ENCODE results near the gene DHRS13. TPM values are rescaled to one million over a fixed set of nuclear protein-coding genes. Genes with fewer than 3 reads are reported as not detected.

Gene DHRS13
- total RNA-seq, 2 donors from 2014 or later = 3.7 to 12.2 TPM

- peaks cover 10 to 14% of the 10 kb centered on the region in 2 donors for H3K4me1 ChIP-seq (ENCODE audit: control insufficient read depth in 1 of 2, low read depth in 2 of 2)
- H3K4me3 ChIP-seq = no peak overlapping the region
- no peaks in the 10 kb centered on the region for H3K27me3 ChIP-seq (replicated peaks; ENCODE audit: insufficient read depth)
- ATAC-seq (ENCODE audit: insufficient number of reproducible peaks, low FRiP score, low read depth) (no peak), DNase-seq (ENCODE audit: low spot score) (no peak)
- TF ChIP-seq CTCF (IDR thresholded peaks at IDR 0.05) = no peak
- H3K9me3 ChIP-seq = no peaks in the 10 kb centered on the region
- peaks cover 75% of the 10 kb centered on the region for H3K36me3 ChIP-seq
- H3K27ac ChIP-seq = no peak overlapping the region
Observed at GRCh38 chr17:28912938-28913333, 10.1 kb upstream of the DHRS13 start.

- H3K9me3 ChIP-seq = no peaks in the 10 kb centered on the region
- TF ChIP-seq CTCF (IDR thresholded peaks at IDR 0.05) = no peak
- H3K27me3 ChIP-seq (replicated peaks; ENCODE audit: insufficient read depth) = no peaks in the 10 kb centered on the region
- no peak for ATAC-seq (ENCODE audit: insufficient number of reproducible peaks, low FRiP score, low read depth)
- H3K4me3 ChIP-seq = no peak overlapping the region
- H3K27ac ChIP-seq = no peak overlapping the region
- no peak for DNase-seq (ENCODE audit: low spot score)
- H3K4me1 ChIP-seq (ENCODE audit: control insufficient read depth in 1 of 2, low read depth in 2 of 2) = peaks cover 10 to 19% of the 10 kb centered on the region in 2 donors
- peaks cover 70% of the 10 kb centered on the region for H3K36me3 ChIP-seq
Observed at GRCh38 chr17:28912281-28912937, 9.5 kb upstream of the DHRS13 start.

- Histone ChIP-seq H3K36me3 (peaks cover 70% of the 10 kb centered on the region), H3K27ac (no peak overlapping the region)
Observed at GRCh38 chr17:28911411-28912045, 8.6 kb upstream of the DHRS13 start.

GRCh38 chr17:28910534-28910933 is 7.7 kb upstream of the DHRS13 start:
- peaks cover 72% of the 10 kb centered on the region for H3K36me3 ChIP-seq
- peaks cover 10 to 19% of the 10 kb centered on the region in 2 donors for H3K4me1 ChIP-seq (ENCODE audit: control insufficient read depth in 1 of 2, low read depth in 2 of 2)
- H3K27me3 ChIP-seq (replicated peaks; ENCODE audit: insufficient read depth) = no peaks in the 10 kb centered on the region
- H3K9me3 ChIP-seq = no peaks in the 10 kb centered on the region
- ATAC-seq (ENCODE audit: insufficient number of reproducible peaks, low FRiP score, low read depth) = no peak
- H3K27ac ChIP-seq = no peak overlapping the region
- DNase-seq (ENCODE audit: low spot score) = no peak
- H3K4me3 ChIP-seq = no peak overlapping the region
- TF ChIP-seq CTCF (IDR thresholded peaks at IDR 0.05) = no peak

More at GRCh38 chr17:28911411-28912045, 8.6 kb upstream of the DHRS13 start:
- DNase-seq (ENCODE audit: low spot score) (no peak), ATAC-seq (ENCODE audit: insufficient number of reproducible peaks, low FRiP score, low read depth) (no peak)
- peaks cover 10 to 19% of the 10 kb centered on the region in 2 donors for H3K4me1 ChIP-seq (ENCODE audit: control insufficient read depth in 1 of 2, low read depth in 2 of 2)
- TF ChIP-seq CTCF (IDR thresholded peaks at IDR 0.05) = no peak
- no peak overlapping the region for H3K4me3 ChIP-seq
- H3K27me3 ChIP-seq (replicated peaks; ENCODE audit: insufficient read depth) = no peaks in the 10 kb centered on the region
- no peaks in the 10 kb centered on the region for H3K9me3 ChIP-seq

- peak; percentile 91 for ATAC-seq (ENCODE audit: insufficient number of reproducible peaks, low FRiP score, low read depth)
- Histone ChIP-seq H3K4me1 (ENCODE audit: control insufficient read depth in 1 of 2, low read depth in 2 of 2) (peaks cover 10 to 19% of the 10 kb centered on the region in 2 donors), H3K27me3 (replicated peaks; ENCODE audit: insufficient read depth) (no peaks in the 10 kb centered on the region), H3K4me3 (no peak overlapping the region), H3K9me3 (no peaks in the 10 kb centered on the region), H3K27ac (peak overlapping the region; percentile 60 to 79), H3K36me3 (peaks cover 59% of the 10 kb centered on the region)
- no peak for TF ChIP-seq CTCF (IDR thresholded peaks at IDR 0.05)
- DNase-seq (ENCODE audit: low spot score) = no peak
Observed at GRCh38 chr17:28908640-28909167, 5.8 kb upstream of the DHRS13 start.
